Endothelial cell of umbilical vein (primary cell): Measurements from ENCODE around the gene VEGFC. TPM values are rescaled to one million over a fixed set of nuclear protein-coding genes. Genes with fewer than 3 reads are reported as not detected.

Experiments used
- BruUV-seq: library from RNA; stranded (reverse); fragments of 400-500 nt; replicated peaks from 2 replicates; lab custom pipeline; 2021; lab: Mats Ljungman, UMichigan
- CTCF ChIA-PET: fragments of 300-600, 350-600 bp; sonication (Branson Sonifier 250); formaldehyde crosslinking; loops from one replicate; lab custom pipeline; 2021; ENCODE audit warnings: antibody characterized with exemption, inconsistent platforms; lab: Charles Lee
- POLR2A ChIA-PET: fragments of 300-600, 350-600 bp; sonication (Branson Sonifier 250); formaldehyde crosslinking; loops from one replicate; lab custom pipeline; 2021; ENCODE audit warnings: antibody characterized with exemption, inconsistent platforms; lab: Charles Lee
- DNase-seq: peaks from one replicate; pipeline ENCODE4 v3.0.0-alpha.2; 2011; ENCODE audit warnings: low read depth, low spot score
- FAIRE-seq: peaks from 2 replicates; lab custom pipeline; 2011; peaks lifted over from hg19 to GRCh38; lab: Jason Lieb, UNC
- H2AFZ ChIP-seq: 2 replicates; pipeline ENCODE4 v1.6.0; 2012; ENCODE audit warnings: low read depth, low read length, control low read depth, inconsistent platforms
- H3K27ac ChIP-seq: 2 replicates; pipeline ENCODE4 v1.5.1; 2011; ENCODE audit warnings: low read depth, mild to moderate bottlenecking, control low read depth, low read length, moderate library complexity; ENCODE audit not compliant: insufficient read depth
- H3K27me3 ChIP-seq, 2 experiments: 2 replicates each; pipeline versions ENCODE4 v1.6.0 to v1.6.1; 2011; ENCODE audit warnings: low read length in 2 of 2, mixed read lengths in 1 of 2; ENCODE audit not compliant: control insufficient read depth in 2 of 2, insufficient read depth in 2 of 2
- H3K36me3 ChIP-seq, 2 experiments: 2 replicates in 1 of 2; 3 replicates in 1 of 2; pipeline ENCODE4 v1.5.1; 2011; ENCODE audit warnings: low read length in 2 of 2, mild to moderate bottlenecking in 1 of 2, moderate library complexity in 1 of 2; ENCODE audit not compliant: control insufficient read depth in 2 of 2, insufficient read depth in 2 of 2; ENCODE audit errors: extremely low read depth in 1 of 2
- H3K4me1 ChIP-seq: 3 replicates; pipeline ENCODE4 v1.5.1; 2011; ENCODE audit warnings: mild to moderate bottlenecking, low read length; ENCODE audit not compliant: control insufficient read depth, insufficient read depth; ENCODE audit errors: extremely low read depth
- H3K4me2 ChIP-seq: 2 replicates; pipeline ENCODE4 v1.6.1; 2011; ENCODE audit warnings: low read length, control low read depth, mixed read lengths; ENCODE audit not compliant: insufficient read depth
- H3K4me3 ChIP-seq, 3 experiments: fragments of 200-600 bp in 1 of 3; sonication (generic), shearing (Covaris generic) in 1 of 3; replicated peaks in 1 of 3; 2 replicates each; pipeline ENCODE4 v1.5.1; 2011 to 2016; ENCODE audit warnings: control low read depth in 3 of 3, low read length in 3 of 3, mild to moderate bottlenecking in 2 of 3, inconsistent platforms in 1 of 3, low read depth in 1 of 3, moderate library complexity in 1 of 3; ENCODE audit not compliant: insufficient read depth in 1 of 3
- H3K79me2 ChIP-seq: 2 replicates; pipeline ENCODE4 v1.6.0; 2012; ENCODE audit warnings: low read length, inconsistent platforms; ENCODE audit not compliant: control insufficient read depth, insufficient read depth
- H3K9ac ChIP-seq: replicated peaks from 2 replicates; pipeline ENCODE3; 2011; ENCODE audit warnings: low read length, control low read depth; ENCODE audit not compliant: insufficient read depth; ENCODE audit errors: extremely low read depth
- H3K9me1 ChIP-seq: replicated peaks from 3 replicates; pipeline ENCODE4 v1.6.0; 2011; ENCODE audit warnings: mild to moderate bottlenecking, low read length; ENCODE audit not compliant: control insufficient read depth, insufficient read depth; ENCODE audit errors: extremely low read depth
- H3K9me3 ChIP-seq: replicated peaks from 2 replicates; pipeline ENCODE4 v1.5.1; 2012; ENCODE audit warnings: low read length, inconsistent platforms; ENCODE audit not compliant: control insufficient read depth, insufficient read depth
- H4K20me1 ChIP-seq: replicated peaks from 2 replicates; pipeline ENCODE3; 2011; ENCODE audit warnings: mild to moderate bottlenecking, low read length; ENCODE audit not compliant: control insufficient read depth, insufficient read depth; ENCODE audit errors: extremely low read depth
- EZH2 ChIP-seq: IDR thresholded peaks from 2 replicates; pipeline ENCODE4 v1.6.1; 2012; ENCODE audit warnings: borderline replicate concordance, low read depth, mild to moderate bottlenecking, moderate library complexity, low read length, inconsistent platforms; ENCODE audit not compliant: severe bottlenecking
- FOS ChIP-seq: IDR thresholded peaks from 2 replicates; pipeline ENCODE4 v1.6.1; 2011; ENCODE audit warnings: mild to moderate bottlenecking, low read length, moderate library complexity, borderline replicate concordance; ENCODE audit not compliant: insufficient read depth
- GATA2 ChIP-seq: IDR thresholded peaks from 2 replicates; pipeline ENCODE4 v1.7.0; 2011; ENCODE audit warnings: low read depth, mild to moderate bottlenecking, moderate library complexity, mixed read lengths, low read length; ENCODE audit not compliant: insufficient read length, insufficient read depth
- JUN ChIP-seq: IDR thresholded peaks from 2 replicates; pipeline ENCODE4 v1.6.1; 2011; ENCODE audit warnings: borderline replicate concordance, low read depth; ENCODE audit not compliant: insufficient read length, insufficient read depth
- MYC ChIP-seq: IDR thresholded peaks from one replicate; pipeline ENCODE4 v1.6.1; 2011; ENCODE audit warnings: mild to moderate bottlenecking, low read depth, low read length
- POLR2A ChIP-seq: IDR thresholded peaks from 2 replicates; pipeline ENCODE4 v1.6.1; 2012; ENCODE audit warnings: low read depth, mild to moderate bottlenecking, control low read depth, low read length
- POLR2AphosphoS5 ChIP-seq: IDR thresholded peaks from 2 replicates; pipeline ENCODE4 v1.6.1; 2012; ENCODE audit warnings: low read depth, mild to moderate bottlenecking, control low read depth, low read length, moderate library complexity; ENCODE audit not compliant: insufficient read depth
- dilution Hi-C: fragments of 300-500 bp; cut with MboI; formaldehyde crosslinking; loops from one replicate; pipeline ENCODE4 v1.15.0; 2019; ENCODE audit warnings: low sequenced_read_pairs; ENCODE audit not compliant: extremely low pct_ligation_motif_present
- intact Hi-C: fragments of 100-400 bp; cut with micrococcal nuclease; formaldehyde crosslinking; loops from one replicate; pipeline ENCODE4 v1.10.0; 2022
- polyA plus RNA-seq, 4 experiments: library from polyadenylated mRNA; depleted of rRNA in 3 of 4; stranded (reverse) in 3 of 4; unstranded in 1 of 4; fragments of >200 nt; gene quantifications; 2 replicates each; pipeline versions ENCODE4 v1.2.1 to v1.2.3, GENCODE V29; 2011 to 2012; ENCODE audit warnings: missing spikeins in 1 of 4
- total RNA-seq: library from RNA; stranded (reverse); gene quantifications from 2 replicates; pipeline ENCODE4 v1.2.3, GENCODE V29; 2021
- TF ChIP-seq, protein P1 (sequence below), 2 donors: IDR thresholded peaks; 1 replicate in 1 of 2; 2 replicates in 1 of 2; pipeline ENCODE4 v1.5.1; 2011; ENCODE audit warnings: low read length in 2 of 2, mild to moderate bottlenecking in 2 of 2, moderate library complexity in 2 of 2, control low read depth in 1 of 2, inconsistent platforms in 1 of 2, low read depth in 1 of 2; ENCODE audit not compliant: insufficient read depth in 1 of 2; ENCODE audit errors: extremely low read depth in 1 of 2
- TF ChIP-seq, protein P2 (sequence below): IDR thresholded peaks from 2 replicates; pipeline ENCODE4 v1.6.1; 2011; ENCODE audit not compliant: insufficient read depth, insufficient read length

The VEGFC gene
- total and polyA plus RNA-seq, 2 donors (not counting 3 experiments of a cell fraction or from before 2014, with no cell fraction given), result 20.4 to 34.9 TPM

GRCh38 chr4:176718881-176719280 lies 73.8 kb downstream of the VEGFC start:
- dilution Hi-C loops, result no loop called here

More at GRCh38 chr4:176718881-176719280, 73.8 kb downstream of the VEGFC start:
- ChIA-PET CTCF (interaction anchor here (0.9 to 1.6 kb wide), 3 partner anchors 9 to 329 kb away, joined by 4 to 6 read pairs (median 5); no protein-coding TSS in a partner anchor), POLR2A (no interaction called here)
- H3K27ac ChIP-seq, result no peak overlapping the region
- no peaks in the 10 kb centered on the region for H3K36me3 ChIP-seq
- no TSS peak for BruUV-seq
- H3K9me3 ChIP-seq, result no peaks in the 10 kb centered on the region
- FAIRE-seq (no peak), DNase-seq (no peak)
- H3K9me1 ChIP-seq, result no peaks in the 10 kb centered on the region
- no peak overlapping the region for H3K4me3 ChIP-seq
- H3K27me3 ChIP-seq, result no peaks in the 10 kb centered on the region
- no peak overlapping the region for H3K4me2 ChIP-seq
- peaks cover 14% of the 10 kb centered on the region for H3K79me2 ChIP-seq
- H3K4me1 ChIP-seq, result no peaks in the 10 kb centered on the region
- H3K9ac ChIP-seq, result no peak overlapping the region
- H4K20me1 ChIP-seq, result no peaks in the 10 kb centered on the region
- no peak overlapping the region for H2AFZ ChIP-seq
- intact Hi-C loops, result no loop called here
- TF ChIP-seq POLR2A, result no peak
- TF ChIP-seq EZH2, result no peak
- no peak for TF ChIP-seq JUN
- TF ChIP-seq POLR2AphosphoS5, result no peak
- no peak for TF ChIP-seq FOS
- TF ChIP-seq, protein P1, sequence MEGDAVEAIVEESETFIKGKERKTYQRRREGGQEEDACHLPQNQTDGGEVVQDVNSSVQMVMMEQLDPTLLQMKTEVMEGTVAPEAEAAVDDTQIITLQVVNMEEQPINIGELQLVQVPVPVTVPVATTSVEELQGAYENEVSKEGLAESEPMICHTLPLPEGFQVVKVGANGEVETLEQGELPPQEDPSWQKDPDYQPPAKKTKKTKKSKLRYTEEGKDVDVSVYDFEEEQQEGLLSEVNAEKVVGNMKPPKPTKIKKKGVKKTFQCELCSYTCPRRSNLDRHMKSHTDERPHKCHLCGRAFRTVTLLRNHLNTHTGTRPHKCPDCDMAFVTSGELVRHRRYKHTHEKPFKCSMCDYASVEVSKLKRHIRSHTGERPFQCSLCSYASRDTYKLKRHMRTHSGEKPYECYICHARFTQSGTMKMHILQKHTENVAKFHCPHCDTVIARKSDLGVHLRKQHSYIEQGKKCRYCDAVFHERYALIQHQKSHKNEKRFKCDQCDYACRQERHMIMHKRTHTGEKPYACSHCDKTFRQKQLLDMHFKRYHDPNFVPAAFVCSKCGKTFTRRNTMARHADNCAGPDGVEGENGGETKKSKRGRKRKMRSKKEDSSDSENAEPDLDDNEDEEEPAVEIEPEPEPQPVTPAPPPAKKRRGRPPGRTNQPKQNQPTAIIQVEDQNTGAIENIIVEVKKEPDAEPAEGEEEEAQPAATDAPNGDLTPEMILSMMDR (IDR thresholded peaks at IDR 0.05; ENCODE audit: extremely low read depth in 1 of 2, insufficient read depth in 1 of 2, low read depth in 1 of 2, low read length in 2 of 2), result no peak
- TF ChIP-seq GATA2, result no peak
- no peak for TF ChIP-seq MYC
- TF ChIP-seq, protein P2, sequence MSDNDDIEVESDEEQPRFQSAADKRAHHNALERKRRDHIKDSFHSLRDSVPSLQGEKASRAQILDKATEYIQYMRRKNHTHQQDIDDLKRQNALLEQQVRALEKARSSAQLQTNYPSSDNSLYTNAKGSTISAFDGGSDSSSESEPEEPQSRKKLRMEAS, result no peak
